Endometrial microvascular endothelial cells (primary cell): ENCODE measurements around the gene UNK. TPM values are rescaled to one million over a fixed set of nuclear protein-coding genes. Genes with fewer than 3 reads are reported as not detected.

Experiments
- in situ Hi-C: cut with HindIII; loops from 2 replicates; pipeline ENCODE4 v1.10.0; 2017; ENCODE audit warnings: low sequenced_read_pairs, low pct_unique_long_range_greater_than_20kb; ENCODE audit errors: inconsistent ontology term
- total RNA-seq: library from RNA; depleted of rRNA; stranded (reverse); fragments of >200 nt; gene quantifications from one replicate; pipeline ENCODE4 v1.2.3, GENCODE V29; 2015; ENCODE audit errors: inconsistent ontology term

Gene UNK, protein sequence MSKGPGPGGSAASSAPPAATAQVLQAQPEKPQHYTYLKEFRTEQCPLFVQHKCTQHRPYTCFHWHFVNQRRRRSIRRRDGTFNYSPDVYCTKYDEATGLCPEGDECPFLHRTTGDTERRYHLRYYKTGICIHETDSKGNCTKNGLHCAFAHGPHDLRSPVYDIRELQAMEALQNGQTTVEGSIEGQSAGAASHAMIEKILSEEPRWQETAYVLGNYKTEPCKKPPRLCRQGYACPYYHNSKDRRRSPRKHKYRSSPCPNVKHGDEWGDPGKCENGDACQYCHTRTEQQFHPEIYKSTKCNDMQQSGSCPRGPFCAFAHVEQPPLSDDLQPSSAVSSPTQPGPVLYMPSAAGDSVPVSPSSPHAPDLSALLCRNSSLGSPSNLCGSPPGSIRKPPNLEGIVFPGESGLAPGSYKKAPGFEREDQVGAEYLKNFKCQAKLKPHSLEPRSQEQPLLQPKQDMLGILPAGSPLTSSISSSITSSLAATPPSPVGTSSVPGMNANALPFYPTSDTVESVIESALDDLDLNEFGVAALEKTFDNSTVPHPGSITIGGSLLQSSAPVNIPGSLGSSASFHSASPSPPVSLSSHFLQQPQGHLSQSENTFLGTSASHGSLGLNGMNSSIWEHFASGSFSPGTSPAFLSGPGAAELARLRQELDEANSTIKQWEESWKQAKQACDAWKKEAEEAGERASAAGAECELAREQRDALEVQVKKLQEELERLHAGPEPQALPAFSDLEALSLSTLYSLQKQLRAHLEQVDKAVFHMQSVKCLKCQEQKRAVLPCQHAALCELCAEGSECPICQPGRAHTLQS
- 53.0 TPM for total RNA-seq

DNA sequence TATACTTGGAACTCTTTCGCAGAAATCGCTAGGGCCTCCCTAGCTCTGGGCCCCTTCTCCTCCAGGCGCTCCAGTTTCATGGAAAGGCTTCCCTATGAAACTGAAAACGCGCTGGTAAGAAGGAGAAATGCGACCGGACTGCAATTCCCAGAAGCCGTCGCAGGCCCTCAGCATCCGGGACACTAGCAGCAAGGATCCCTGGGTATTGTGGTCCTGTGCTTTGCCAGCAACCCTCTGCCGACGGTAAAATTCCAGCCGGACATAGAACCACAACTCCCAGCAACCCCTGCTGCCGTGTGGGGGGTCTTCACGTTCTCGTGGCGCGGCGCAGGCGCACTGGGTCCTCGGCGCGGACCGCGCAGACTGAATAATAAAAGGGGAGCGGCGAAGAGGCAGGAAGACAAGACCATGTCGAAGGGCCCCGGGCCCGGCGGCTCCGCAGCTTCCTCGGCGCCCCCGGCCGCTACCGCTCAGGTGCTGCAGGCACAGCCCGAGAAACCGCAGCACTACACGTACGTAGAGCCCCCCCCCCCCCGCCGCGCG is at the start of gene UNK:
Gene UNK, plus strand, starts transcription at position 334 of the 543 bp plus-strand sequence. Its CDS starts 75 bp downstream, at position 409.
- in situ Hi-C loops, result no loop called here

DNA sequence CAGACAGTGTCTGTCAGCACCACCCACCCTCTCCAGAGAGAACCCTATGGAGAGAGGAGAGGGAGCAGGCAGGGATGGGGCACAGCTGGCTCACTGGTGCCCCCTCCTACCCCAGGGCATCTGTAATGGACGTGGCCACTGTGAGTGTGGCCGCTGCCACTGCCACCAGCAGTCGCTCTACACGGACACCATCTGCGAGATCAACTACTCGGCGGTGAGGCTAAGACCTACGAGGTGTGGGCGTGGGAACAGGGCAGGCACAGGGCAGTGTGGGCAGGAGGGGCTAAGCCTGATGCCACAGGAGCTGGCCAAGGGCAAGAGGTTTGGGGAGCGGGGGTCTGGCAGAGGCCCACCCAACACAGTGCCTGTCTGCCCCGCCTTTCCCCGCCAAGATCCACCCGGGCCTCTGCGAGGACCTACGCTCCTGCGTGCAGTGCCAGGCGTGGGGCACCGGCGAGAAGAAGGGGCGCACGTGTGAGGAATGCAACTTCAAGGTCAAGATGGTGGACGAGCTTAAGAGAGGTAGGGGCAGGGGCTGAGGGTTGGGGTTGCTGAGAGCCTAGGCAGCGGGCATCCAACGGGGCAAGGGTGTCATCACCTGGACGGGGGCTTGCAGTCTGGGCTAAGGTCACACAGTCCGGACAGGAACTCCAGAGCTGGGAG is 48.3 kb upstream of the UNK start:
- in situ Hi-C loops, result no loop called here

DNA sequence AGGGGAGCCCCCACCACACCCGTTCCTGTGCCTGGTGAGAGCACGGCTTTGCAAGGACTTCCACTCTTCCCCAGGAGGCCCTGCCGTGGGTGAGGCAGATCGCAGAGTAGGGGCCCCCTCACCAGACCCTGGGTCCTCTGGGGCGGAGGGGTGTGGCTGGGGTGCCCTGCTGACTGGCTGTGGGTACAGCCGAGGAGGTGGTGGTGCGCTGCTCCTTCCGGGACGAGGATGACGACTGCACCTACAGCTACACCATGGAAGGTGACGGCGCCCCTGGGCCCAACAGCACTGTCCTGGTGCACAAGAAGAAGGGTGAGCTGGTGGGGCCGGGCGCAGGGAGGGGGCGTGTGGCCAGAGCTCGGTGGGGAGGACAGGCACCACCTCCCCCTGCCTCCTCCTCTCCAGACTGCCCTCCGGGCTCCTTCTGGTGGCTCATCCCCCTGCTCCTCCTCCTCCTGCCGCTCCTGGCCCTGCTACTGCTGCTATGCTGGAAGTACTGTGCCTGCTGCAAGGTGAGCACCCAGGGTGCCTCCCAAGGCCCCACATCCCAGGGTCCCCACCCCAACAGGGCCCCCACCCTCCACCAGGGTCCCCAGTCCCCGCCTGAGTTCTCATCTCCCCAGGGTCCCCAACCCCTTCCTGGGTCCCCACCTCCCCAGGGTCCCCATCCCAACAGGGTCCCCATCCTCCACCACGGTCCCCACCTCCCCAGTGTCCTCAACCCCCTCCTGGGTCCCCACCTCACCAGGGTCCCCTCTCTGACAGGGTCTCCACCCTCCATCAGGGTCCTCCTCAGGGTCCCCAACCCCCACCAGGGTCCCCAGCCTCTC is 47.3 kb upstream of the UNK start:
- in situ Hi-C loops, result no loop called here

DNA sequence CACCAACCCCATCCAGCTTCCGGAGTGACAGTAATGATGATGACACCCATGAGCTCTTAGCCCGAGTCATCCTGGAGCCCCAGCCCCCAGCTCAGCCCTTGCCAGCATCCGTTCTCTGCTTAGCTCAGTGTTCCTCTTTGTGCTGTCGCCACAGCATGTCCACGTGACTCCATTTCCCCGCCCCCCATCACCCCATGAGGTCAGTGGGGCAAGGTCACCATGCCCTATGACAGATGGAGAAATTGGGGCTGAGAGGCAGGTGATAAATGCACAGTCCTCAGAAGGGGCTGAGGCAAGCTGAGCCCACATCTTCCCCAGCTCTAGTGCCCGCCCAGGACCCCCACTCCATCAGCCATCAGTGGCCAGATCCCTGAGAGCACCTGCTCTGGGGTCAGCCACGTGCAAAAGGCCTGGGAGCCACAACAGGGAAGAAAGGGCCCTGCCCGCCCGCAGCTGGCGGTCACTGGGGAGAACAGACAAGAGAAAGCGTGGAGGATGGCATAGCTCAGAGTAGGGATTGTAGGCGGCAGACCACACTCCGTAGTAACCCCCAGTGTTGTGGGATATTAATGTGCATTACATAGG is 46.3 kb upstream of the UNK start:
- in situ Hi-C loops, result no loop called here

DNA sequence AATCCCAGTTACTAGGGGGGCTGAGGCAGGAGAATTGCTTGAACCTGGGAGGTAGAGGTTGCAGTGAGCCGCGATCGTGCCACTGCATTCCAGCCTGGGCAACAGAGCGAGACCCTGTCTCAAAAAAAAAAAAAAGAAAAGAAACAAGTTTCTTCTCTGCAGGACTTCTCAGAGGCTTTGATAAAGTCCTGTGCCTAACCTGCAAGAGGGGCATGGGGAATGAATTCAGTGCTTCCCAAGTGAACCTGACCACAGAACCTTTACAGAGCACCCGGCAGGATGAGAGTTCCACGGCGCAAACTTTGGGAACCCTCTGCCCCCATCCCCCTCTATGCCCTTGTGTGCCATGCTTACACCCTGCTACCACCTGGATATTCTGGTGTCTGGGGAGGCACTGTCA is 45.4 kb upstream of the UNK start:
- in situ Hi-C loops, result no loop called here

DNA sequence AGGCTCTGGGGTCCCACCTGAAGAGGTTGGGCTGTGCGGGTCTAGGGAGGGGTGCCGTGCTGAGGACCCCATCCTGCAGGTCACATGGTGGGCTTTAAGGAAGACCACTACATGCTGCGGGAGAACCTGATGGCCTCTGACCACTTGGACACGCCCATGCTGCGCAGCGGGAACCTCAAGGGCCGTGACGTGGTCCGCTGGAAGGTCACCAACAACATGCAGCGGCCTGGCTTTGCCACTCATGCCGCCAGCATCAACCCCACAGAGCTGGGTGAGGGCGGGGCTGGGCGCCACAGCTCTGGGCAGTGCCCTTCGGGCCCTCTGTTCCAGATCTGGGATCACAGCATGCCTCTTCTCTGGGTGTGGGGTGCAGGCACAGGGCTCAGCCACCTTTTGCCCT is 44.8 kb upstream of the UNK start:
- in situ Hi-C loops, result no loop called here

DNA sequence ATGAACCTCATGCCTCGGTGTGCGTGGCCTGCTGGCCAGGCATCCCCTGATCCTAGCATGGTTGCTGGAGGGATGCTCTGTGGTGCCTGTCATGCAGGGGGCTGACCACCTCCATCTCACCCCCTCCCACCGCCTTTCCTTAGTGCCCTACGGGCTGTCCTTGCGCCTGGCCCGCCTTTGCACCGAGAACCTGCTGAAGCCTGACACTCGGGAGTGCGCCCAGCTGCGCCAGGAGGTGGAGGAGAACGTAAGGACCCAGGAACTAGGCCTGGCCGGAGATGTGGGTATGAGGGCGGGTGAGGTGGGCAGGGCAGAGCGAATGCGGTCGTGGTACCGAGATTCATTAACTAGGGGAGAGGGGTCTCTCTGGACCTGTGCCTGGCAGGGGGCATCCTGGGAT is 44.4 kb upstream of the UNK start:
- in situ Hi-C loops, result no loop called here

DNA sequence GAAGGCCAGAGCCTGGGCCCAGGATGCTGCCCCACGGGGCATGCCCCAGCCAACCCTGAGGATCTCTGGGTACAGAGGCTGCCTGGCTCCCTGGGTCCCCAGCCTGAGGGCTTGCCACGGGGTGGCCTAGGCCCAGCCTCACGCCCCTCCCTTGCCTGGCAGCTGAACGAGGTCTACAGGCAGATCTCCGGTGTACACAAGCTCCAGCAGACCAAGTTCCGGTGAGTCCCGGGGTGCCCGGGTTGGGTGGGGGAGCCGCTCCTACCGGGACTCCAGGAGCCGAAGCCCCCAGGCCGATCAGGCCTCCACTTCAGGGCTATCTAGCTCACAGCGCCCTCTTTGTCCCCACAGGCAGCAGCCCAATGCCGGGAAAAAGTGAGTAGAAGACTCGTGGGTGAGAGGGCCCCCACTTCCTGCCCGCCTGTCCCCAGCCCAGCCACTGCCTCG is 44.0 kb upstream of the UNK start:
- in situ Hi-C loops, result no loop called here

DNA sequence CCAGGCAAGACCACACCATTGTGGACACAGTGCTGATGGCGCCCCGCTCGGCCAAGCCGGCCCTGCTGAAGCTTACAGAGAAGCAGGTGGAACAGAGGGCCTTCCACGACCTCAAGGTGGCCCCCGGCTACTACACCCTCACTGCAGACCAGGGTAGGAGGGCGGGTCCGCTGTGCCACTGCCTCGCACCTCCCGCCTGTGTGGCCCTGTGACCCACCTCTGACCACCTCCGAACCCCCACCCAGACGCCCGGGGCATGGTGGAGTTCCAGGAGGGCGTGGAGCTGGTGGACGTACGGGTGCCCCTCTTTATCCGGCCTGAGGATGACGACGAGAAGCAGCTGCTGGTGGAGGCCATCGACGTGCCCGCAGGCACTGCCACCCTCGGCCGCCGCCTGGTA is 42.3 kb upstream of the UNK start:
- in situ Hi-C loops, result no loop called here

DNA sequence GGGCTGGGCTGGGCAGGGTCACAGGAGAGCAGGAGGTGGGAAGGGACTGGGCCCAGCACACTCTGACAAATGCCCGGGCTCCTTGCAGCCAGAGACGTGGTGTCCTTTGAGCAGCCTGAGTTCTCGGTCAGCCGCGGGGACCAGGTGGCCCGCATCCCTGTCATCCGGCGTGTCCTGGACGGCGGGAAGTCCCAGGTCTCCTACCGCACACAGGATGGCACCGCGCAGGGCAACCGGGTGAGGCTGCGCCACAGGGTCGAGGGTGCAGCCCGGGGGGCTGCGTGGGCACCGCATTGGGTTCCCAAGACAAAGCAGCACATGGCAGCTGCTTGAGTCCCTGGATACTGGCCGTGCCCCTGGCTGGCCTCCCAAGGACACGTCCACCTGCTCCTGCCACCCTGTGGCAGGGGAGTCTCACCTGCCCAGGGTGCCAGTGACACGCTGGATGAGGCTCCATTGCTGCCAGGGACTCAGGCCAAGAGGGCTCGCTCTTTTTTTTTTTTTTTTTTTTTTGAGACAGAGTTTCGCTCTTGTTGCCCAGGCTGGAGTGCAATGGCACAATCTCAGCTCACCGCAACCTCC is 40.9 kb upstream of the UNK start:
- in situ Hi-C loops, result no loop called here

DNA sequence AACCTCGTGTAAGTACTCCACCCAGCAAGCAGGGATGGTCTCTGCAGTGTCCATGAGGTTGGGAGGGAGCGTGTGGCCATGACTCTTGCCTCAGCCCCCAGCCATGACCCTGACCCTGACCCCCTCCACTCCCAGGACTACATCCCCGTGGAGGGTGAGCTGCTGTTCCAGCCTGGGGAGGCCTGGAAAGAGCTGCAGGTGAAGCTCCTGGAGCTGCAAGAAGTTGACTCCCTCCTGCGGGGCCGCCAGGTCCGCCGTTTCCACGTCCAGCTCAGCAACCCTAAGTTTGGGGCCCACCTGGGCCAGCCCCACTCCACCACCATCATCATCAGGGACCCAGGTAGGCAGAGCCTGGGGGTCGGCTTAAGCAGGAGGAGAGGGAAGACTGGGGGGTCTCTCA is 35.9 kb upstream of the UNK start:
- in situ Hi-C loops, result loop anchor here (5.0 kb wide), 1 partner anchor 66 kb away; no protein-coding TSS in a partner anchor

DNA sequence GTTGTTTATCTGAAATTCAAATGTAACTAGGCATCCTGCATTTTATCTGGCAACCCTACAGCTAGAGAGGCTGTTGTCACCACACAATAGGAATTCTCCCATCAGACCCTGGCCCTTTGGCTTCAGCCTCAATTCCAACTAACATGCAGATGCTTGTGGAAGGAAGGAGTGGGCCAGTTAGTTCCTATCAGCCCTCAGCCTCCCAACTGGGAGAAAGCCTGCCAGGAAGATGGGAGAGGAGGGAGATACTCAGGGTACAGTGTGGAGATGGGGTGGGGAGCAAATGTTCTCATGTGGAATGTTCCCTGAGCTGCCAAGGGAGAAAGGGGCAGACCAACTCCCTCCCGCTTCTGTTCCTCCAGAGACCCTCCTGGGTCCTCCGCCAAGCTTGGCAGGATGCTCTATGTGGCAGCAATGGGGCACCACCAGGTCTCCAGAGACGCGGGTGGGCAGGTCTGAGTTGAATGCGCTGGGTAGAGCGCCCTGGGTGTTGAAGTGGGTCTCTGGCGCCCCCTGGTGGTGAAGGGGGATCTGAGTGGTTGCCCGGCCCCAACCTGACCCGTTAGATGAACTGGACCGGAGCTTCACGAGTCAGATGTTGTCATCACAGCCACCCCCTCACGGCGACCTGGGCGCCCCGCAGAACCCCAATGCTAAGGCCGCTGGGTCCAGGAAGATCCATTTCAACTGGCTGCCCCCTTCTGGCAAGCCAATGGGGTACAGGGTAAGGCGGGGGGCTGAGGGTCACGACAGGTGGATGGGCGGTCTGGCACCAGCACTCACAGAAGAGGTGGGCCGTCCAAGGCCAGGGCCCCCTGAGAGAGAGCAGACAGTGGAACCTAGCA is 34.8 kb upstream of the UNK start:
- in situ Hi-C loops, result loop anchor here (5.0 kb wide), 1 partner anchor 67 kb away; no protein-coding TSS in a partner anchor

DNA sequence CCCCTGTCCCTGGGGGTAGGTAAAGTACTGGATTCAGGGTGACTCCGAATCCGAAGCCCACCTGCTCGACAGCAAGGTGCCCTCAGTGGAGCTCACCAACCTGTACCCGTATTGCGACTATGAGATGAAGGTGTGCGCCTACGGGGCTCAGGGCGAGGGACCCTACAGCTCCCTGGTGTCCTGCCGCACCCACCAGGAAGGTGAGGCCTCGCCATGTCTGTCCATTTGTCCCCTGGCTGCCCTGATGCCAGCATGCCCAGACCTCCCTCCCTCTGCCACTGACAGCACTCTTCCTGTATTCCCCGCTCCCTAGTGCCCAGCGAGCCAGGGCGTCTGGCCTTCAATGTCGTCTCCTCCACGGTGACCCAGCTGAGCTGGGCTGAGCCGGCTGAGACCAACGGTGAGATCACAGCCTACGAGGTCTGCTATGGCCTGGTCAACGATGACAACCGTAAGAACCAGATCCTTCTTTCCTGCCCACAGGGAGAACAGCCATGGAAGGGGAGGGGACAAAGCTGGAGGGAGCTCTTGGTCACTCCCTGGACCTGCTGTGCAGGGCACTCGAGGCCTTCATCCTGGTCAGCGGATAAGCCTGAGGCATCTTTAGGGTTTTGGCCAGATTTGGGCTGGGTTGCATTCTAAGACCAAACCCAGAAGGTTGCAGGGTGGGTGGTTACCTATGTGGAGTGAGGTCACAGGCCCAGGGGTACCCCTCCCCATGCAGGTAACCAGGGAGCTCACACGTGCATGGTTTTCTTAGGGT is 33.8 kb upstream of the UNK start:
- in situ Hi-C loops, result no loop called here

DNA sequence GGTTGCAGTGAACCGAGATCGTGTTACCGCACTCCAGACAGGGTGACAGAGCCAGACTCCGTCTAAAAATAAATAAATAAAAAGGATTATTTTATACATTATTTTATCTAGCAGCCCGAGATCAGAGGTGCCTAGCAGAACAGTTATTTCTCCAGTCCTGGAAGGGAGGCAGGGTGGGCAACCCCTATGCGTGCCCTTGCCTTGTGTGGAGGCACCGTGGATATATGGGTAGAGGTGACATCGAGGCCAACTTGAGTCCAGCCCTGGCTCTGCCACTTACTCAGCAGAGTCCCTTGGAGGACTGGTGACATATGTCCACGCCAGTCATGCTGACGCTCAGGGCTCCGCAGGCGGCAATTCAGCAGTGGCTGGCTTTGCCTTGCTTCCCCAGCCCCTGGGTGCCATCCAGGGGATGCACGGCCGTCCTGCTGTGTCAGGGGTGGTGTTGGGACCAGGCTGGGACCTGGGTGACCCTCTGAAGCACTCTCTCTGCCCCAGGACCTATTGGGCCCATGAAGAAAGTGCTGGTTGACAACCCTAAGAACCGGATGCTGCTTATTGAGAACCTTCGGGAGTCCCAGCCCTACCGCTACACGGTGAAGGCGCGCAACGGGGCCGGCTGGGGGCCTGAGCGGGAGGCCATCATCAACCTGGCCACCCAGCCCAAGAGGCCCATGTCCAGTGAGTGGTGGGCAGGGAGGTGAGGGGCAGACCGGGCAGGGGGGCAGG is 32.8 kb upstream of the UNK start:
- in situ Hi-C loops, result no loop called here

DNA sequence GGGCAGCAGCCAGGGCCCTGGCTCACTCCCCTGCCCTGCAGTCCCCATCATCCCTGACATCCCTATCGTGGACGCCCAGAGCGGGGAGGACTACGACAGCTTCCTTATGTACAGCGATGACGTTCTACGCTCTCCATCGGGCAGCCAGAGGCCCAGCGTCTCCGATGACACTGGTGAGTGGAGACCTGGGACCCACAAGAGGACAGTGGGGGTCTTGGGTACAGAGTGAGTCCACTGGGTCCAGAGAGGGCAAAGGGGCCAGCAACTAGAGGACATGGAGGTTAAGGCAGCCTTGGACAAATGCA is 32.2 kb upstream of the UNK start:
- in situ Hi-C loops, result no loop called here
